ENCODE results near the gene ZKSCAN7. TPM values are rescaled to one million over a fixed set of nuclear protein-coding genes. Genes with fewer than 3 reads are reported as not detected.

ZKSCAN7 gene
- polyA plus RNA-seq, 1 donor (not counting 4 experiments of a cell fraction or from before 2014, with no cell fraction given) = 1.6 TPM

GRCh38 chr3:44557074-44557473 lies 2.1 kb downstream of the ZKSCAN7 start:
- H3K4me1 ChIP-seq (ENCODE audit: control insufficient read depth, extremely low read depth, insufficient read depth, low read length) = peaks cover 11% of the 10 kb centered on the region
- DNase-seq (ENCODE audit: low read depth, low spot score) (no peak), FAIRE-seq (no peak)
- H3K27me3 ChIP-seq (ENCODE audit: control insufficient read depth, extremely low read depth, insufficient read depth, low read length) = no peaks in the 10 kb centered on the region
- H3K4me2 ChIP-seq (ENCODE audit: control insufficient read depth, extremely low read depth, insufficient read depth, low read depth, low read length) = no peak overlapping the region
- H3K79me2 ChIP-seq (ENCODE audit: control insufficient read depth, insufficient read depth, low read length) = no peaks in the 10 kb centered on the region
- H4K20me1 ChIP-seq (ENCODE audit: control insufficient read depth, extremely low read depth, insufficient read depth, low read length) = no peaks in the 10 kb centered on the region
- peaks cover 0 to 5% of the 10 kb centered on the region in 2 experiments for H3K36me3 ChIP-seq (ENCODE audit: control insufficient read depth in 2 of 2, extremely low read depth in 1 of 2, insufficient read depth in 2 of 2, low read length in 2 of 2)
- H2AFZ ChIP-seq (ENCODE audit: control insufficient read depth, low read length) = no peak overlapping the region
- dilution Hi-C loops (cut with MboI; ENCODE audit: extremely low pct_ligation_motif_present, low sequenced_read_pairs) = no loop called here
- H3K4me3 ChIP-seq (ENCODE audit: control insufficient read depth in 2 of 3, extremely low read depth in 1 of 3, insufficient read depth in 2 of 3, low read depth in 1 of 3, low read length in 3 of 3) = no peak overlapping the region
- peaks cover 5% of the 10 kb centered on the region for H3K9me3 ChIP-seq (ENCODE audit: control insufficient read depth, low read depth, low read length)
- no peak for TF ChIP-seq CTCF (optimal IDR thresholded peaks at IDR 0.05 in 1 of 3, IDR thresholded peaks at IDR 0.05 in 1 of 3, conservative IDR thresholded peaks at IDR 0.05 in 1 of 3; ENCODE audit: extremely low read depth in 1 of 3, insufficient read depth in 2 of 3, low read length in 3 of 3)
- TF ChIP-seq EZH2 (IDR thresholded peaks at IDR 0.05; ENCODE audit: low read length) = no peak
- H3K9me1 ChIP-seq (ENCODE audit: control insufficient read depth, extremely low read depth, insufficient read depth, low read length) = no peaks in the 10 kb centered on the region
- H3K27ac ChIP-seq (ENCODE audit: control insufficient read depth, insufficient read depth, low read length) = no peak overlapping the region
- H3K9ac ChIP-seq (ENCODE audit: control insufficient read depth, extremely low read depth, insufficient read depth, low read length) = no peak overlapping the region

GRCh38 chr3:44561076-44561475 lies 6.1 kb downstream of the ZKSCAN7 start:
- dilution Hi-C loops (cut with MboI; ENCODE audit: extremely low pct_ligation_motif_present, low sequenced_read_pairs) = no loop called here
- FAIRE-seq (no peak), DNase-seq (ENCODE audit: low read depth, low spot score) (no peak)
- Histone ChIP-seq H3K4me1 (ENCODE audit: control insufficient read depth, extremely low read depth, insufficient read depth, low read length) (peaks cover under 1% of the 10 kb centered on the region), H3K9me1 (ENCODE audit: control insufficient read depth, extremely low read depth, insufficient read depth, low read length) (no peaks in the 10 kb centered on the region), H3K4me3 (ENCODE audit: control insufficient read depth in 2 of 3, extremely low read depth in 1 of 3, insufficient read depth in 2 of 3, low read depth in 1 of 3, low read length in 3 of 3) (no peak overlapping the region), H3K9ac (ENCODE audit: control insufficient read depth, extremely low read depth, insufficient read depth, low read length) (no peak overlapping the region), H3K27ac (ENCODE audit: control insufficient read depth, insufficient read depth, low read length) (no peak overlapping the region), H3K4me2 (ENCODE audit: control insufficient read depth, extremely low read depth, insufficient read depth, low read depth, low read length) (no peak overlapping the region), H4K20me1 (ENCODE audit: control insufficient read depth, extremely low read depth, insufficient read depth, low read length) (no peaks in the 10 kb centered on the region), H3K9me3 (ENCODE audit: control insufficient read depth, low read depth, low read length) (peaks cover 7% of the 10 kb centered on the region), H3K79me2 (ENCODE audit: control insufficient read depth, insufficient read depth, low read length) (no peaks in the 10 kb centered on the region), H2AFZ (ENCODE audit: control insufficient read depth, low read length) (no peak overlapping the region), H3K36me3 (ENCODE audit: control insufficient read depth in 2 of 2, extremely low read depth in 1 of 2, insufficient read depth in 2 of 2, low read length in 2 of 2) (peaks cover 0 to 5% of the 10 kb centered on the region in 2 experiments), H3K27me3 (ENCODE audit: control insufficient read depth, extremely low read depth, insufficient read depth, low read length) (no peaks in the 10 kb centered on the region)
- no peak for TF ChIP-seq CTCF (optimal IDR thresholded peaks at IDR 0.05 in 1 of 3, IDR thresholded peaks at IDR 0.05 in 1 of 3, conservative IDR thresholded peaks at IDR 0.05 in 1 of 3; ENCODE audit: extremely low read depth in 1 of 3, insufficient read depth in 2 of 3, low read length in 3 of 3)
- no peak for TF ChIP-seq EZH2 (IDR thresholded peaks at IDR 0.05; ENCODE audit: low read length)

Data from keratinocyte (primary cell).